Thoracic aorta (tissue), 2 donors: Measurements from ENCODE around the gene MYL5. TPM values are rescaled to one million over a fixed set of nuclear protein-coding genes. Genes with fewer than 3 reads are reported as not detected.

Experiments
- ATAC-seq: fragments of 150-250 bp; one replicate; pipeline ENCODE4 v1.8.0; 2017; ENCODE audit warnings: low read depth; ENCODE audit not compliant: insufficient number of reproducible peaks, low FRiP score
- DNase-seq: peaks from one replicate; pipeline ENCODE4 v3.0.0-alpha.2; 2020; ENCODE audit warnings: low spot score
- H3K27ac ChIP-seq, 2 donors: fragments of 200-600 bp; sonication (generic); 1 replicate in 1 of 2; 2 replicates in 1 of 2; pipeline ENCODE4 v1.5.1; 2016; ENCODE audit warnings: mild to moderate bottlenecking in 2 of 2, moderate library complexity in 2 of 2
- H3K27me3 ChIP-seq: fragments of 200-600 bp; sonication (generic); replicated peaks from 2 replicates; pipeline ENCODE4 v1.6.0; 2016; ENCODE audit warnings: mild to moderate bottlenecking; ENCODE audit not compliant: insufficient read depth
- H3K36me3 ChIP-seq: fragments of 200-600 bp; sonication (generic); one replicate; pipeline ENCODE4 v1.5.1; 2016
- H3K4me1 ChIP-seq, 2 donors: fragments of 200-600 bp; sonication (generic); 1 replicate in 1 of 2; 2 replicates in 1 of 2; pipeline versions ENCODE4 v1.5.1 to v1.6.0; 2016; ENCODE audit warnings: low read depth in 2 of 2, mild to moderate bottlenecking in 1 of 2; ENCODE audit not compliant: control insufficient read depth in 1 of 2
- H3K4me3 ChIP-seq: fragments of 200-600 bp; sonication (generic); 2 replicates; pipeline ENCODE4 v1.5.1; 2016; ENCODE audit warnings: mild to moderate bottlenecking
- H3K9me3 ChIP-seq: fragments of 200-600 bp; sonication (generic); 2 replicates; pipeline ENCODE4 v1.5.1; 2016
- CTCF ChIP-seq: fragments of 200-600 bp; sonication (generic); IDR thresholded peaks from one replicate; pipeline ENCODE4 v1.5.1; 2019; ENCODE audit warnings: antibody characterized with exemption
- total RNA-seq, 2 donors: library from RNA; depleted of rRNA; stranded (reverse); fragments of >200 nt; gene quantifications; one replicate each; pipeline versions ENCODE4 v1.1.0 to v1.2.3, GENCODE V29; 2016

Gene MYL5
- total RNA-seq, 2 donors from 2014 or later = 3.8 to 4.9 TPM

- H3K4me3 ChIP-seq = no peak overlapping the region
- ATAC-seq = no peak
- no peak for DNase-seq
- no peaks in the 10 kb centered on the region for H3K9me3 ChIP-seq
- H3K36me3 ChIP-seq = no peaks in the 10 kb centered on the region
- H3K27me3 ChIP-seq = no peaks in the 10 kb centered on the region
- peaks cover 0 to 4% of the 10 kb centered on the region in 2 donors for H3K4me1 ChIP-seq
- H3K27ac ChIP-seq = no peak overlapping the region
- no peak for TF ChIP-seq CTCF
Observed at GRCh38 chr4:700587-701264, 26.4 kb downstream of the MYL5 start.

- H3K27ac ChIP-seq = no peak overlapping the region
- no peaks in the 10 kb centered on the region for H3K36me3 ChIP-seq
- H3K4me1 ChIP-seq = peaks cover 10 to 18% of the 10 kb centered on the region in 2 donors
- no peaks in the 10 kb centered on the region for H3K9me3 ChIP-seq
- no peaks in the 10 kb centered on the region for H3K27me3 ChIP-seq
- no peak for TF ChIP-seq CTCF
- DNase-seq (no peak), ATAC-seq (no peak)
- no peak overlapping the region for H3K4me3 ChIP-seq
Observed at GRCh38 chr4:702618-703048, 28.3 kb downstream of the MYL5 start.

- no peak for ATAC-seq
- Histone ChIP-seq H3K4me1 (peaks cover 20 to 27% of the 10 kb centered on the region in 2 donors), H3K4me3 (no peak overlapping the region), H3K27ac (no peak overlapping the region), H3K27me3 (no peaks in the 10 kb centered on the region), H3K36me3 (no peaks in the 10 kb centered on the region), H3K9me3 (no peaks in the 10 kb centered on the region)
- TF ChIP-seq CTCF = no peak
- no peak for DNase-seq
Observed at GRCh38 chr4:703336-704197, 29.2 kb downstream of the MYL5 start.

- Histone ChIP-seq H3K9me3 (no peaks in the 10 kb centered on the region), H3K27me3 (no peaks in the 10 kb centered on the region), H3K36me3 (no peaks in the 10 kb centered on the region), H3K4me3 (no peak overlapping the region), H3K4me1 (peaks cover 21 to 35% of the 10 kb centered on the region in 2 donors), H3K27ac (no peak overlapping the region)
- DNase-seq (no peak), ATAC-seq (no peak)
- TF ChIP-seq CTCF = no peak
Observed at GRCh38 chr4:704198-704891, 30.0 kb downstream of the MYL5 start.

- Histone ChIP-seq H3K36me3 (no peaks in the 10 kb centered on the region), H3K4me3 (peak overlapping the region; percentile 100), H3K4me1 (peaks cover 21 to 35% of the 10 kb centered on the region in 2 donors), H3K9me3 (no peaks in the 10 kb centered on the region), H3K27me3 (no peaks in the 10 kb centered on the region), H3K27ac (no peak overlapping the region)
- ATAC-seq (no peak), DNase-seq (no peak)
- TF ChIP-seq CTCF = no peak
Observed at GRCh38 chr4:704971-705277, 30.6 kb downstream of the MYL5 start.
